ENCODE data around the gene CYP4X1. TPM values are rescaled to one million over a fixed set of nuclear protein-coding genes. Genes with fewer than 3 reads are reported as not detected.
"Not testable (repeated sequence)": the region's sequence is repeated elsewhere in the genome, so short reads cannot be mapped to it uniquely, and the experiment has no call there.

Gene CYP4X1
- total RNA-seq, 1 experiment from 2014 or later = 0.21 TPM

DNA sequence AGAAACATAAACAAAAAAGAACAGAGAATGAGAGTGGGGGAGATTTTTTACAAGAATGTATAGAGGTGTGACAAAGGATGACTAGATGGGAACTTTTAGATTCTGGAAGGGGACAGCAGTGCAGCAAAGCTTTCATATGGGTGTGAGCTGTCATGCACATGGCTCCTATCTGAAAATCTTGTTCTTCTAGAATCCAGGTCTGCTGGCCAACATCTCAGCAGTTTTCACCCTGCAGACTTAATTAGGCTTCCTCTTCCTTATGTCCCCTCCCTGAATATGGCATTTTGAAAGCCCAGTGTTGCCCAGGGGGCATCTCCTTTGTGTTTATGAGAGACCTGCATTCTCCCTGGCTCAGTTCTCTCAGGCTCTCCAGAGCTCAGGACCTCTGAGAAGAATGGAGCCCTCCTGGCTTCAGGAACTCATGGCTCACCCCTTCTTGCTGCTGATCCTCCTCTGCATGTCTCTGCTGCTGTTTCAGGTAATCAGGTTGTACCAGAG lies 43.7 kb downstream of the CYP4X1 start, which contains the start of gene CYP4Z1:
TSS of gene CYP4Z1 (plus strand) at position 135 of the 498 bp plus-strand sequence. CDS start at position 395, 260 bp downstream.
- no peaks in the 10 kb centered on the region for H3K36me3 Mint-ChIP-seq (ENCODE audit: insufficient read depth, unreplicated experiment)
- intact Hi-C loops (cut with micrococcal nuclease; ENCODE audit: unreplicated experiment) = no loop called here
- H3K4me3 Mint-ChIP-seq (ENCODE audit: low read depth, unreplicated experiment) = no peak within 1 kb of the TSS
- TF ChIP-seq, protein P1, sequence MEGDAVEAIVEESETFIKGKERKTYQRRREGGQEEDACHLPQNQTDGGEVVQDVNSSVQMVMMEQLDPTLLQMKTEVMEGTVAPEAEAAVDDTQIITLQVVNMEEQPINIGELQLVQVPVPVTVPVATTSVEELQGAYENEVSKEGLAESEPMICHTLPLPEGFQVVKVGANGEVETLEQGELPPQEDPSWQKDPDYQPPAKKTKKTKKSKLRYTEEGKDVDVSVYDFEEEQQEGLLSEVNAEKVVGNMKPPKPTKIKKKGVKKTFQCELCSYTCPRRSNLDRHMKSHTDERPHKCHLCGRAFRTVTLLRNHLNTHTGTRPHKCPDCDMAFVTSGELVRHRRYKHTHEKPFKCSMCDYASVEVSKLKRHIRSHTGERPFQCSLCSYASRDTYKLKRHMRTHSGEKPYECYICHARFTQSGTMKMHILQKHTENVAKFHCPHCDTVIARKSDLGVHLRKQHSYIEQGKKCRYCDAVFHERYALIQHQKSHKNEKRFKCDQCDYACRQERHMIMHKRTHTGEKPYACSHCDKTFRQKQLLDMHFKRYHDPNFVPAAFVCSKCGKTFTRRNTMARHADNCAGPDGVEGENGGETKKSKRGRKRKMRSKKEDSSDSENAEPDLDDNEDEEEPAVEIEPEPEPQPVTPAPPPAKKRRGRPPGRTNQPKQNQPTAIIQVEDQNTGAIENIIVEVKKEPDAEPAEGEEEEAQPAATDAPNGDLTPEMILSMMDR (IDR thresholded peaks at IDR 0.05; ENCODE audit: unreplicated experiment) = no peak
- DNase-seq = no peak
- no TSS peak for BruUV-seq (replicated peaks)
- CTCF ChIA-PET = no interaction called here
- no peak within 1 kb of the TSS for H3K27ac Mint-ChIP-seq (ENCODE audit: unreplicated experiment)
- no peaks in the 10 kb centered on the region for H3K4me1 Mint-ChIP-seq (ENCODE audit: low read depth, unreplicated experiment)
- peaks cover 48% of the 10 kb centered on the region for H3K27me3 Mint-ChIP-seq (ENCODE audit: unreplicated experiment)
- no peaks in the 10 kb centered on the region for H3K9me3 Mint-ChIP-seq (ENCODE audit: low read depth, unreplicated experiment)

DNA sequence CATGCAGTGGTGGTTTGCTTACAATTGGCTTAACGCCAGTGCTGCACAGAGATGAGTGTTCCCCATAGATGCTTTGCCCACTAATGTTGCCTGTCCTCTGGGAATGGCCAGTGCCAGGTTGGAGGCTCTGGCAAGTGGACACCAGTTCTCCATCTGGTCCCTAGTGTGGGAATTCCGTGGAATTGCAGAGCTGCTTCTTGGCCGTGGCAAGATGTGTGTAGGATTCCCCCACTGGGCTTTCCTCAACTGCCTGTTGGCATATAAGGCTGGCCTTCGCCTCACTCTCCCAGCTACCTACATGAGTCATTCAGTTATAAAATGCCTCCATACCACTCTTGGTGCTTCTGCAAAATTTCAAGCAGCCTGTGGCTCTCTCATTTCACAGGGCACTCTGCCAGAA lies 45.6 kb downstream of the CYP4X1 start:
- H3K9me3 Mint-ChIP-seq (ENCODE audit: low read depth, unreplicated experiment); CTCF ChIA-PET; BruUV-seq (replicated peaks); H3K4me1 Mint-ChIP-seq (ENCODE audit: low read depth, unreplicated experiment); H3K36me3 Mint-ChIP-seq (ENCODE audit: insufficient read depth, unreplicated experiment); H3K4me3 Mint-ChIP-seq (ENCODE audit: low read depth, unreplicated experiment); H3K27ac Mint-ChIP-seq (ENCODE audit: unreplicated experiment); intact Hi-C loops (cut with micrococcal nuclease; ENCODE audit: unreplicated experiment): not testable (repeated sequence)
- DNase-seq = peak; percentile 1
- H3K27me3 Mint-ChIP-seq (ENCODE audit: unreplicated experiment) = peaks cover 48% of the 10 kb centered on the region

DNA sequence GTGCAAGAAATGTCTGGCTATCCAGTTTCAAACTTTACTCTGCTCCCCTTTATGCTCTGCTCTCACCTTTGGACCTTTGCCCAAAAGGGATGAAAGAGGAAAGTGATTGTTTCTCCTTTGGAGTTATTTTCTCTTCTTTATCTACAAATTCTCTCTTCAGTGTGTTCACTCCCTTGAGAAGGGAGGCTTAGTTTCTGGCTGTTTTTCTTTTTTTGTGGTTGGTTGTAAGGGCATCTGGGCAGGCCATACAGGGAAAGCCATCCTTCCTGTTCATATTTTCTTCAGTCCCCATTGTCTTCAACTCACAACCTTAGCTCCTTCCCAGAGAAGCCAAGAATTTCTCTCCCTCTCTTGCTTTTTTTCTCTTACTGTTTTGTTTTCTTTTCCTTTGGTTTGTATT lies 46.0 kb downstream of the CYP4X1 start:
- H3K27me3 Mint-ChIP-seq (ENCODE audit: unreplicated experiment) = peaks cover 47% of the 10 kb centered on the region
- H3K36me3 Mint-ChIP-seq (ENCODE audit: insufficient read depth, unreplicated experiment); intact Hi-C loops (cut with micrococcal nuclease; ENCODE audit: unreplicated experiment); H3K9me3 Mint-ChIP-seq (ENCODE audit: low read depth, unreplicated experiment); H3K4me1 Mint-ChIP-seq (ENCODE audit: low read depth, unreplicated experiment); BruUV-seq (replicated peaks); H3K27ac Mint-ChIP-seq (ENCODE audit: unreplicated experiment); DNase-seq; H3K4me3 Mint-ChIP-seq (ENCODE audit: low read depth, unreplicated experiment); CTCF ChIA-PET: not testable (repeated sequence)

DNA sequence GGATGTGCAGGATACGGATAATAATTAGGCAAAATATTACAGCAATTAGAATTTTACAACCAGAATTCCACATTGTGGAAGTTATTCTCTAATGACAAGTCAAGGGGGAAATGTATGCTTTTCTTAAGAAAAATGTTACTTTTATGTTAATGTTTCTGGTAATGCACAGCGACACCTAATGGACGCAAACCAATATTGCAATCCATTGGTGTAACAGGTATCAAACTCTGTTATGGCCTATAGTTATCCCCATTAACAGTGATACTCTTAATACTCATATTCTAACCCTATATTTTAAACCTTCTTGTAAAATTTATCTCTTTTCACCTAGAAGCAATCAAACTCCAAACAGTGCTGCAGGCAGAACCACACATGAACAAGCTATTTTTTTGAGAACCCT lies 65.9 kb downstream of the CYP4X1 start:
- H3K9me3 Mint-ChIP-seq (ENCODE audit: low read depth, unreplicated experiment); H3K27me3 Mint-ChIP-seq (ENCODE audit: unreplicated experiment); BruUV-seq (replicated peaks); H3K4me1 Mint-ChIP-seq (ENCODE audit: low read depth, unreplicated experiment); H3K4me3 Mint-ChIP-seq (ENCODE audit: low read depth, unreplicated experiment); intact Hi-C loops (cut with micrococcal nuclease; ENCODE audit: unreplicated experiment); H3K36me3 Mint-ChIP-seq (ENCODE audit: insufficient read depth, unreplicated experiment); H3K27ac Mint-ChIP-seq (ENCODE audit: unreplicated experiment); CTCF ChIA-PET: not testable (repeated sequence)
- DNase-seq = peak; percentile 47

DNA sequence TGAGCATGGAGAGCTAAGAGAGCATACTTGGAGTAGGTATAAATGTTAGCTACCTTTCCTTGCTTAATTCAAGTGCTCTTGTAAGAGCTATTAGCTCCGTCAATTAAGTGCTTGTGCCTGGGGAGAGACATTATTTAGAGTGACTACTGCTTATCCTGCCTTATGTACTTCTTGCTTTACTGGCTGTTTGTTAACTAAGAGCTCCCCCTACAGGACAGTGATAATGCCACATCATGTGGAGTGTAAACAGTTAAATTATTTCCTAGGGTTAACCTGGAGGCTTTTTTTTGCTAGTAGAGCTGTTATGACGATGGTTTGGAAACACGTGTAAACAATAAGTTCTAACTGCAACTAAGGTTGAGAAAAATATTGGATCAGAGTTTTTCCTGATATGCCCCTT lies 68.0 kb downstream of the CYP4X1 start:
- intact Hi-C loops (cut with micrococcal nuclease; ENCODE audit: unreplicated experiment); DNase-seq: not testable (repeated sequence)

More for the DNA sequence above, 68.0 kb downstream of the CYP4X1 start:
- BruUV-seq (replicated peaks); H3K27me3 Mint-ChIP-seq (ENCODE audit: unreplicated experiment); H3K4me1 Mint-ChIP-seq (ENCODE audit: low read depth, unreplicated experiment); H3K9me3 Mint-ChIP-seq (ENCODE audit: low read depth, unreplicated experiment); H3K4me3 Mint-ChIP-seq (ENCODE audit: low read depth, unreplicated experiment); H3K27ac Mint-ChIP-seq (ENCODE audit: unreplicated experiment); CTCF ChIA-PET; H3K36me3 Mint-ChIP-seq (ENCODE audit: insufficient read depth, unreplicated experiment): not testable (repeated sequence)
- TF ChIP-seq, protein P1 (IDR thresholded peaks at IDR 0.05; ENCODE audit: unreplicated experiment) = peak; percentile 37

Other genes starting within 250 kb of the CYP4X1 start
- gene CYP4B1, start 224.6 kb upstream of the CYP4X1 start, total RNA-seq (2022) = 0.92 and 1.2 TPM in 2 replicates
- gene CYP4A11, start 82.2 kb upstream of the CYP4X1 start, total RNA-seq (2022) = not detected in 2 replicates
- not detected in 2 replicates for gene CYP4Z1, start 43.6 kb downstream of the CYP4X1 start, total RNA-seq (2022)
- not detected in 2 replicates for gene CYP4A22, start 113.8 kb downstream of the CYP4X1 start, total RNA-seq (2022)
- gene PDZK1IP1, start 166.4 kb downstream of the CYP4X1 start, total RNA-seq (2022) = 231 and 327 TPM in 2 replicates
- gene TAL1, start 208.6 kb downstream of the CYP4X1 start, total RNA-seq (2022) = not detected in 2 replicates